H9 (cell line): ENCODE measurements around the gene ZNRF3. TPM values are rescaled to one million over a fixed set of nuclear protein-coding genes. Genes with fewer than 3 reads are reported as not detected.
A peak's percentile ranks its signal among the peaks of the same experiment; 100 is the strongest.

Experiments
- DNase-seq: peaks from one replicate; pipeline ENCODE4 v3.0.0-alpha.2; 2017
- H2AFZ ChIP-seq: one replicate; pipeline ENCODE4 v1.6.1; 2013; ENCODE audit warnings: mild to moderate bottlenecking, low read length, control low read depth, moderate library complexity
- H2AK5ac ChIP-seq: 2 replicates; pipeline ENCODE4 v1.6.1; 2013; ENCODE audit warnings: low read length, control low read depth, mixed read lengths; ENCODE audit not compliant: insufficient read length
- H2BK120ac ChIP-seq: one replicate; pipeline ENCODE4 v1.6.1; 2013; ENCODE audit warnings: low read depth, mild to moderate bottlenecking, low read length, control low read depth, inconsistent platforms; ENCODE audit not compliant: poor library complexity, severe bottlenecking
- H2BK12ac ChIP-seq: 2 replicates; pipeline ENCODE4 v1.6.1; 2013; ENCODE audit warnings: low read length, control low read depth, mixed read lengths, low read depth; ENCODE audit not compliant: insufficient read length
- H2BK15ac ChIP-seq: 2 replicates; pipeline ENCODE4 v1.6.1; 2013; ENCODE audit warnings: low read depth, low read length, control low read depth
- H2BK20ac ChIP-seq: one replicate; pipeline ENCODE4 v1.6.1; 2013; ENCODE audit warnings: low read depth, mild to moderate bottlenecking, low read length, control low read depth, inconsistent platforms; ENCODE audit not compliant: poor library complexity, severe bottlenecking
- H2BK5ac ChIP-seq: 2 replicates; pipeline ENCODE4 v1.6.1; 2013; ENCODE audit warnings: low read length, control low read depth, mixed read lengths; ENCODE audit not compliant: insufficient read length
- H3K14ac ChIP-seq: 2 replicates; pipeline ENCODE4 v1.6.1; 2013; ENCODE audit warnings: low read length, control low read depth; ENCODE audit not compliant: insufficient read depth
- H3K18ac ChIP-seq: 2 replicates; pipeline ENCODE4 v1.6.1; 2013; ENCODE audit warnings: low read depth, mild to moderate bottlenecking, mixed read lengths, low read length, control low read depth; ENCODE audit not compliant: insufficient read length
- H3K23ac ChIP-seq: 2 replicates; pipeline ENCODE4 v1.6.1; 2013; ENCODE audit warnings: low read length, control low read depth, mixed read lengths, low read depth; ENCODE audit not compliant: insufficient read length
- H3K23me2 ChIP-seq: 2 replicates; pipeline ENCODE4 v1.6.1; 2013; ENCODE audit warnings: low read depth, mild to moderate bottlenecking, mixed read lengths, low read length, control low read depth; ENCODE audit not compliant: insufficient read length, poor library complexity, severe bottlenecking
- H3K27ac ChIP-seq: 2 replicates; pipeline ENCODE4 v1.5.1; 2013; ENCODE audit warnings: low read length, control low read depth, mixed read lengths, low read depth; ENCODE audit not compliant: insufficient read length
- H3K27me3 ChIP-seq: 2 replicates; pipeline ENCODE4 v1.6.1; 2013; ENCODE audit warnings: low read length, control low read depth, inconsistent platforms; ENCODE audit not compliant: insufficient read depth
- H3K4ac ChIP-seq: 2 replicates; pipeline ENCODE4 v1.6.1; 2013; ENCODE audit warnings: low read depth, mild to moderate bottlenecking, control low read depth, inconsistent platforms, low read length, moderate library complexity
- H3K4me1 ChIP-seq: 2 replicates; pipeline ENCODE4 v1.6.1; 2013; ENCODE audit warnings: low read length, control low read depth, inconsistent platforms; ENCODE audit not compliant: insufficient read depth
- H3K4me2 ChIP-seq: 2 replicates; pipeline ENCODE4 v1.6.1; 2013; ENCODE audit warnings: low read length, control low read depth, mixed read lengths; ENCODE audit not compliant: insufficient read length, insufficient read depth
- H3K56ac ChIP-seq: 2 replicates; pipeline ENCODE4 v1.6.1; 2013; ENCODE audit warnings: low read depth, mild to moderate bottlenecking, mixed read lengths, low read length, control low read depth; ENCODE audit not compliant: insufficient read length
- H3K79me1 ChIP-seq: 2 replicates; pipeline ENCODE4 v1.6.1; 2013; ENCODE audit warnings: low read depth, mild to moderate bottlenecking, moderate library complexity, low read length, control low read depth, inconsistent platforms; ENCODE audit not compliant: insufficient read depth, poor library complexity, severe bottlenecking
- H3K79me2 ChIP-seq: 2 replicates; pipeline ENCODE4 v1.6.1; 2013; ENCODE audit warnings: low read length, control low read depth, inconsistent platforms; ENCODE audit not compliant: insufficient read depth
- H3K9ac ChIP-seq: 2 replicates; pipeline ENCODE4 v1.6.1; 2013; ENCODE audit warnings: low read length, control low read depth, mixed read lengths; ENCODE audit not compliant: insufficient read length; ENCODE audit errors: extremely low read depth
- H3K9me3 ChIP-seq: one replicate; pipeline ENCODE4 v1.6.1; 2013; ENCODE audit warnings: low read depth, low read length, inconsistent platforms; ENCODE audit not compliant: control insufficient read depth
- H3T11ph ChIP-seq: one replicate; pipeline ENCODE4 v1.6.1; 2013; ENCODE audit warnings: mild to moderate bottlenecking, low read length, control low read depth, inconsistent platforms
- H4K20me1 ChIP-seq: one replicate; pipeline ENCODE4 v1.6.1; 2013; ENCODE audit not compliant: control insufficient read depth, insufficient read length, insufficient read depth
- H4K5ac ChIP-seq: 2 replicates; pipeline ENCODE4 v1.6.1; 2013; ENCODE audit warnings: low read depth, mild to moderate bottlenecking, mixed read lengths, low read length, control low read depth; ENCODE audit not compliant: insufficient read length
- H4K8ac ChIP-seq: replicated peaks from 2 replicates; pipeline ENCODE4 v1.6.1; 2013; ENCODE audit warnings: low read length, control low read depth, mixed read lengths, low read depth; ENCODE audit not compliant: insufficient read length
- H4K91ac ChIP-seq: 2 replicates; pipeline ENCODE4 v1.6.1; 2013; ENCODE audit warnings: low read depth, mild to moderate bottlenecking, moderate library complexity, mixed read lengths, low read length, control low read depth; ENCODE audit not compliant: insufficient read length
- H3K27ac Mint-ChIP-seq, 3 experiments: 2 replicates in 2 of 3; 3 replicates in 1 of 3; pipeline ENCODE4 v1.8.0; 2020 to 2021; ENCODE audit warnings: mixed read lengths in 3 of 3, mild to moderate bottlenecking in 1 of 3, moderate library complexity in 1 of 3
- H3K27me3 Mint-ChIP-seq: 2 replicates; pipeline ENCODE4 v1.8.0; 2021; ENCODE audit warnings: low read depth, mild to moderate bottlenecking, moderate library complexity, mixed read lengths
- H3K36me3 Mint-ChIP-seq, 3 experiments: 2 replicates in 2 of 3; 3 replicates in 1 of 3; pipeline ENCODE4 v1.8.0; 2020 to 2021; ENCODE audit warnings: low read depth in 3 of 3, mixed read lengths in 3 of 3; ENCODE audit not compliant: insufficient read depth in 1 of 3
- H3K4me1 Mint-ChIP-seq, 2 experiments: 2 replicates each; pipeline ENCODE4 v1.8.0; 2020; ENCODE audit warnings: mixed read lengths in 2 of 2
- H3K4me3 Mint-ChIP-seq, 2 experiments: 2 replicates in 1 of 2; 3 replicates in 1 of 2; pipeline ENCODE4 v1.8.0; 2020 to 2021; ENCODE audit warnings: mild to moderate bottlenecking in 2 of 2, mixed read lengths in 2 of 2, moderate library complexity in 1 of 2
- H3K9me3 Mint-ChIP-seq, 2 experiments: 2 replicates in 1 of 2; 3 replicates in 1 of 2; pipeline ENCODE4 v1.8.0; 2020; ENCODE audit warnings: mild to moderate bottlenecking in 2 of 2, mixed read lengths in 2 of 2, moderate library complexity in 1 of 2
- CTCF ChIP-seq: fragments of 200-600 bp; sonication (generic); conservative IDR thresholded peaks from 3 replicates; pipeline ENCODE4 v1.8.0; 2021; ENCODE audit warnings: antibody characterized with exemption, mild to moderate bottlenecking
- WGBS: extraction: QIAGEN DNeasy Blood & Tissue Kit; methylation state at CpG from one replicate; pipeline ENCODE4 v1.1.7; 2013; ENCODE audit warnings: missing lambda C conversion rate, low lambda C conversion rate, mixed read lengths; ENCODE audit not compliant: insufficient read length; ENCODE audit errors: extremely low coverage; 5-methylcytosine and 5-hydroxymethylcytosine counted together
- total RNA-seq: library from RNA; stranded (reverse); gene quantifications from 2 replicates; pipeline ENCODE4 v1.2.1, GENCODE V29; 2021

ZNRF3 gene
- total RNA-seq, 1 experiment from 2014 or later: 20.6 TPM

GRCh38 chr22:28894334-28894733 lies 11.0 kb downstream of the ZNRF3 start:
- no peak overlapping the region for H3K56ac ChIP-seq
- peaks cover 0 to under 1% (median 0%) of the 10 kb centered on the region in 3 experiments; a peak in 2 of 7 replicates for H3K36me3 Mint-ChIP-seq
- TF ChIP-seq CTCF: no peak
- no peak overlapping the region for H4K91ac ChIP-seq
- H2BK15ac ChIP-seq: no peak overlapping the region
- no peak overlapping the region for H3K18ac ChIP-seq
- no peak overlapping the region; a peak in 1 of 5 replicates for H3K4me3 Mint-ChIP-seq
- no peaks in the 10 kb centered on the region for H3K79me1 ChIP-seq
- H3K27ac Mint-ChIP-seq: peak overlapping the region in 1 of 3 experiments; percentile 49; a peak in 3 of 7 replicates
- no peaks in the 10 kb centered on the region for H4K20me1 ChIP-seq
- H2BK120ac ChIP-seq: no peak overlapping the region
- H3T11ph ChIP-seq: no peak overlapping the region
- peaks cover 8% of the 10 kb centered on the region; the same call in 1 of the 2 replicates for H3K4me1 ChIP-seq
- H3K9me3 ChIP-seq: no peaks in the 10 kb centered on the region
- no peak overlapping the region for H2BK12ac ChIP-seq
- H2BK5ac ChIP-seq: no peak overlapping the region
- no peak overlapping the region for H2AK5ac ChIP-seq
- no peak overlapping the region for H4K5ac ChIP-seq
- H3K4ac ChIP-seq: no peak overlapping the region
- DNase-seq: no peak
- H3K9ac ChIP-seq: no peak overlapping the region
- H3K23ac ChIP-seq: no peak overlapping the region
- no peak overlapping the region for H2BK20ac ChIP-seq
- no peak overlapping the region for H2AFZ ChIP-seq
- peaks cover 53 to 61% of the 10 kb centered on the region in 2 experiments for H3K4me1 Mint-ChIP-seq
- H3K23me2 ChIP-seq: no peaks in the 10 kb centered on the region
- H3K27me3 ChIP-seq: no peaks in the 10 kb centered on the region
- no peaks in the 10 kb centered on the region for H3K9me3 Mint-ChIP-seq
- H3K27me3 Mint-ChIP-seq: no peaks in the 10 kb centered on the region
- peaks cover 44% of the 10 kb centered on the region; the same call in 1 of the 2 replicates for H3K79me2 ChIP-seq
- no peak overlapping the region for H3K4me2 ChIP-seq
- no peak overlapping the region for H4K8ac ChIP-seq
- H3K14ac ChIP-seq: no peak overlapping the region
- H3K27ac ChIP-seq: no peak overlapping the region
- no CpG with 5 or more reads among the region's 8 CpGs for WGBS
